OCI-LY1 (cell line): ENCODE data around the gene SAFB.

Experiments used
- H2AFZ ChIP-seq: fragments of 200-600 bp; sonication (generic), shearing (Covaris generic); 2 replicates; pipeline ENCODE4 v1.6.0; 2014; ENCODE audit warnings: antibody characterized with exemption, mild to moderate bottlenecking, low read length
- H3F3A ChIP-seq: fragments of 200-600 bp; sonication (generic), shearing (Covaris generic); 2 replicates; pipeline ENCODE4 v1.6.0; 2014; ENCODE audit warnings: mild to moderate bottlenecking, antibody characterized with exemption, low read length, moderate library complexity; ENCODE audit not compliant: insufficient read depth
- H3K27ac ChIP-seq: fragments of 200-600 bp; sonication (generic); 2 replicates; pipeline ENCODE4 v1.5.1; 2014; ENCODE audit warnings: low read length, mixed run types, mild to moderate bottlenecking, low read depth; ENCODE audit not compliant: poor library complexity, severe bottlenecking
- H3K27me3 ChIP-seq: fragments of 200-600 bp; sonication (generic); 2 replicates; pipeline ENCODE4 v1.6.0; 2014; ENCODE audit warnings: antibody characterized with exemption, mild to moderate bottlenecking, low read length, moderate library complexity; ENCODE audit not compliant: insufficient read depth
- H3K36me3 ChIP-seq: fragments of 200-600 bp; sonication (generic); 2 replicates; pipeline ENCODE4 v1.6.1; 2014; ENCODE audit warnings: mild to moderate bottlenecking, antibody characterized with exemption, low read length, moderate library complexity, mixed read lengths; ENCODE audit not compliant: insufficient read depth
- H3K4me1 ChIP-seq: fragments of 200-600 bp; sonication (generic); 2 replicates; pipeline ENCODE4 v1.5.1; 2014; ENCODE audit warnings: mild to moderate bottlenecking, low read length, moderate library complexity; ENCODE audit not compliant: insufficient read depth, severe bottlenecking
- H3K4me2 ChIP-seq: fragments of 200-600 bp; sonication (generic), shearing (Covaris generic); 2 replicates; pipeline ENCODE4 v1.6.1; 2014; ENCODE audit warnings: low read length
- H3K4me3 ChIP-seq: fragments of 200-600 bp; sonication (generic); 2 replicates; pipeline ENCODE4 v1.5.1; 2014; ENCODE audit warnings: low read length, low read depth, mild to moderate bottlenecking, mixed read lengths; ENCODE audit not compliant: poor library complexity, severe bottlenecking
- H3K79me2 ChIP-seq: fragments of 200-600 bp; shearing (Covaris generic); 2 replicates; pipeline ENCODE4 v1.6.1; 2016; ENCODE audit warnings: mixed run types, low read length, mixed read lengths; ENCODE audit not compliant: insufficient read depth
- H3K9ac ChIP-seq: fragments of 200-600 bp; sonication (generic), shearing (Covaris generic); 2 replicates; pipeline ENCODE4 v1.6.1; 2014; ENCODE audit warnings: mild to moderate bottlenecking, low read length, mixed read lengths
- H3K9me2 ChIP-seq: fragments of 200-600 bp; sonication (generic), shearing (Covaris generic); 2 replicates; pipeline ENCODE4 v1.6.1; 2014; ENCODE audit warnings: low read depth, mild to moderate bottlenecking, low read length, mixed read lengths
- H3K9me3 ChIP-seq: fragments of 200-600 bp; shearing (Covaris generic); 2 replicates; pipeline ENCODE4 v1.6.1; 2014; ENCODE audit warnings: low read length, mixed read lengths
- H4K20me1 ChIP-seq: fragments of 200-600 bp; sonication (generic), shearing (Covaris generic); 2 replicates; pipeline ENCODE4 v1.6.0; 2016; ENCODE audit warnings: mild to moderate bottlenecking, low read length; ENCODE audit not compliant: insufficient read depth
- CTCF ChIP-seq: fragments of 200-600 bp; sonication (generic), shearing (Covaris generic); IDR thresholded peaks from 2 replicates; pipeline ENCODE4 v1.5.1; 2017; ENCODE audit warnings: mild to moderate bottlenecking, antibody characterized with exemption, low read length, moderate library complexity, mixed read lengths
- EZH2 ChIP-seq: fragments of 200-600 bp; sonication (generic), shearing (Covaris generic); IDR thresholded peaks from 2 replicates; pipeline ENCODE4 v1.8.0; 2017; ENCODE audit warnings: borderline replicate concordance, mixed run types, mild to moderate bottlenecking, antibody characterized with exemption, low read length, moderate library complexity, mixed read lengths

Gene SAFB

GRCh38 chr19:5621945-5622464 is 878 bp upstream of the SAFB start:
- Histone ChIP-seq H3F3A (no peaks in the 10 kb centered on the region), H3K27ac (peak overlapping the region; percentile 62), H3K9ac (peak overlapping the region; percentile 99), H3K27me3 (no peaks in the 10 kb centered on the region), H3K9me3 (no peaks in the 10 kb centered on the region), H4K20me1 (0 out of 2 replicates have a peak, but pooled peaks cover 3% of the 10 kb centered on the region), H2AFZ (no peak overlapping the region), H3K36me3 (peaks cover 83% of the 10 kb centered on the region), H3K9me2 (no peaks in the 10 kb centered on the region), H3K4me3 (peak overlapping the region; percentile 100), H3K4me2 (peak overlapping the region; percentile 96), H3K79me2 (peaks cover 95% of the 10 kb centered on the region), H3K4me1 (peaks cover 52% of the 10 kb centered on the region)
- TF ChIP-seq EZH2 = no peak

GRCh38 chr19:5623397-5624017 is 624 bp downstream of the SAFB start:
- Histone ChIP-seq H3K9me3 (no peaks in the 10 kb centered on the region), H3K9ac (peak overlapping the region; percentile 96), H3K36me3 (peaks cover 83% of the 10 kb centered on the region), H3K4me1 (peaks cover 67% of the 10 kb centered on the region), H3K4me2 (peak overlapping the region; percentile 98), H3K79me2 (peaks cover 95% of the 10 kb centered on the region), H4K20me1 (peaks cover 7% of the 10 kb centered on the region; the same call in 1 of the 2 replicates), H2AFZ (no peak overlapping the region), H3K9me2 (no peaks in the 10 kb centered on the region), H3F3A (no peaks in the 10 kb centered on the region), H3K27ac (peak overlapping the region; percentile 68), H3K4me3 (peak overlapping the region; percentile 100), H3K27me3 (no peaks in the 10 kb centered on the region)
- TF ChIP-seq EZH2 (no peak), CTCF (no peak)

- Histone ChIP-seq H3K4me3 (peak overlapping the region; percentile 100), H3K36me3 (peaks cover 83% of the 10 kb centered on the region)
- TF ChIP-seq EZH2 = no peak
- TF ChIP-seq CTCF = no peak
These were observed 1.3 kb downstream of the SAFB start for GRCh38 chr19:5624018-5624663.

More at GRCh38 chr19:5624018-5624663, 1.3 kb downstream of the SAFB start:
- Histone ChIP-seq H3F3A (no peaks in the 10 kb centered on the region), H2AFZ (no peak overlapping the region), H3K9me3 (no peaks in the 10 kb centered on the region), H3K27ac (peak overlapping the region; percentile 68), H3K79me2 (peaks cover 95% of the 10 kb centered on the region), H4K20me1 (peaks cover 8% of the 10 kb centered on the region; the same call in 1 of the 2 replicates), H3K27me3 (no peaks in the 10 kb centered on the region), H3K4me1 (peaks cover 74% of the 10 kb centered on the region), H3K4me2 (peak overlapping the region; percentile 98), H3K9me2 (no peaks in the 10 kb centered on the region), H3K9ac (peak overlapping the region; percentile 96)
